CD4-positive, alpha-beta T cell treated with Interleukin-17A for 4 hours (primary cell): Measurements from ENCODE around the gene PDZD2.
"Not testable (repeated sequence)": the region's sequence is repeated elsewhere in the genome, so short reads cannot be mapped to it uniquely, and the experiment has no call there.

ENCODE experiments used
- DNase-seq: peaks from one replicate; pipeline ENCODE4 v3.0.0-alpha.2; 2020; ENCODE audit warnings: mixed read lengths

The PDZD2 gene

GRCh38 chr5:31987985-31988710 lies 349.2 kb downstream of the PDZD2 start:
- DNase-seq: no peak

- DNase-seq: no peak
These were observed 351.2 kb downstream of the PDZD2 start for GRCh38 chr5:31990081-31990650.

GRCh38 chr5:31990701-31991110 lies 351.8 kb downstream of the PDZD2 start:
- DNase-seq: no peak

- no peak for DNase-seq
These were observed 353.4 kb downstream of the PDZD2 start for GRCh38 chr5:31992377-31992776.

- DNase-seq: no peak
These were observed 354.4 kb downstream of the PDZD2 start for GRCh38 chr5:31993165-31993961.

- DNase-seq: no peak
These were observed 356.1 kb downstream of the PDZD2 start for GRCh38 chr5:31995006-31995405.

- DNase-seq: peak; percentile 9
These were observed 356.8 kb downstream of the PDZD2 start for GRCh38 chr5:31995714-31996113.

GRCh38 chr5:31996909-31997308 lies 358.0 kb downstream of the PDZD2 start:
- DNase-seq: no peak

- no peak for DNase-seq
These were observed 360.5 kb downstream of the PDZD2 start for GRCh38 chr5:31999470-31999869.

- no peak for DNase-seq
These were observed 361.8 kb downstream of the PDZD2 start for GRCh38 chr5:32000731-32001130.

- no peak for DNase-seq
These were observed 362.4 kb downstream of the PDZD2 start for GRCh38 chr5:32001284-32001683.

- DNase-seq: no peak
These were observed 362.8 kb downstream of the PDZD2 start for GRCh38 chr5:32001707-32002106.

GRCh38 chr5:32002755-32003154 lies 363.8 kb downstream of the PDZD2 start:
- DNase-seq: no peak

- DNase-seq: no peak
These were observed 365.1 kb downstream of the PDZD2 start for GRCh38 chr5:32003981-32004380.

GRCh38 chr5:32004404-32004803 lies 365.5 kb downstream of the PDZD2 start:
- DNase-seq: no peak

GRCh38 chr5:32008746-32009145 lies 369.8 kb downstream of the PDZD2 start:
- no peak for DNase-seq

- DNase-seq: no peak
These were observed 374.7 kb downstream of the PDZD2 start for GRCh38 chr5:32013658-32014057.

GRCh38 chr5:32014096-32014745 lies 375.3 kb downstream of the PDZD2 start:
- DNase-seq: no peak

- DNase-seq: not testable (repeated sequence)
These were observed 376.3 kb downstream of the PDZD2 start for GRCh38 chr5:32015262-32015661.

GRCh38 chr5:32017692-32018367 lies 378.9 kb downstream of the PDZD2 start:
- DNase-seq: no peak

GRCh38 chr5:32018476-32019436 lies 379.8 kb downstream of the PDZD2 start:
- DNase-seq: peak; percentile 8

- no peak for DNase-seq
These were observed 381.3 kb downstream of the PDZD2 start for GRCh38 chr5:32020271-32020670.
